GM18861 (cell line): ENCODE data around the gene PRSS2.
"Not testable (repeated sequence)": the region's sequence is repeated elsewhere in the genome, so short reads cannot be mapped to it uniquely, and the experiment has no call there.

Experiments
- ATAC-seq: cut with Tn5 transposase; IDR thresholded peaks from one replicate; pipeline ENCODE4 v1.9.1; 2021; ENCODE audit not compliant: unreplicated experiment

The PRSS2 gene

DNA sequence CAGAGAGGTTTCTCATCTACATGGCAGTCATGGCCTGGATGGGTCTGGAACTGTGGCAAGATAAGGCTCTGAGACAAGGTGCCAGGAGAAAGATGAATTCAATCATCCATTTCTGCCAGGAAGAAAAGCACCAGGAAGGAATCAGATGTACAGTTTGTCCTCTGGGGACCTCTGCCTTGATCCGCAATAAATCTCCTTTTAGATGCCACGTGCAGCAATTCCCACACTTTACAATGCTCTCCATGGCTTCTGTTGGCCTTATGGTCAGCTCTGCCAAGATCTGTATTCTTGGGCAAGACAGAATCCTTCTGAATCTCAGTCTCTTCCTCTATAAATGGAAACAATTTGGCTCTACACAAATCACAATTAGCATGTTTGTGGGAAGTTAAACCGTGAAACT lies 12.5 kb upstream of the PRSS2 start:
- not testable (repeated sequence) for ATAC-seq

GRCh38 chr7:142759433-142759832 lies 11.3 kb upstream of the PRSS2 start:
- ATAC-seq: no peak

DNA sequence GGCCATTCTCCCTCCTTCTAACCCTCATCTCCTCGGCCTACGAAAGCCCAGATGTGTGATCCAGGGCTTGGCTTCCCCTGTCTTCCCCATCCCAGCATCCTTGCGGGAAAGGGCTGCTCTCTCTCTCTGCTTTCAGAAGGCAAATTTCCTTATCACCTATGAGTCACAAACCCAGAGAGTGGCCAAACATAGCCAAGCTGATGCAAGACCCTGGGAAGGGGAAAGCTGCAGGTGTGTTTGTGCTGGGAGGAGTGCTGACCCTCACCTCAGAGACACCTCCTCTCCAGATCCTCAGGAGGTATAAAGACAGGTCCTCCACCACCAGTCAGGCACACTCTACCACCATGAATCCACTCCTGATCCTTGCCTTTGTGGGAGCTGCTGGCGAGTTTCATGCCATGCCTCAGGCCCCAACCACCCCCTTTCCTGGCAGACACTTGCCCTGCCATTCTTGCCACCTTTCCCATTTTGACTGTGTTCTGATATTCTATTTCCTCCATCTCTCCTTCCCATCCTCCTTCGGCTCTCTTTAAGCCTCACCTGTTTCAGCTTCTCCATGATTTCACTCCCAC lies 10.6 kb upstream of the PRSS2 start:
- ATAC-seq: no peak

DNA sequence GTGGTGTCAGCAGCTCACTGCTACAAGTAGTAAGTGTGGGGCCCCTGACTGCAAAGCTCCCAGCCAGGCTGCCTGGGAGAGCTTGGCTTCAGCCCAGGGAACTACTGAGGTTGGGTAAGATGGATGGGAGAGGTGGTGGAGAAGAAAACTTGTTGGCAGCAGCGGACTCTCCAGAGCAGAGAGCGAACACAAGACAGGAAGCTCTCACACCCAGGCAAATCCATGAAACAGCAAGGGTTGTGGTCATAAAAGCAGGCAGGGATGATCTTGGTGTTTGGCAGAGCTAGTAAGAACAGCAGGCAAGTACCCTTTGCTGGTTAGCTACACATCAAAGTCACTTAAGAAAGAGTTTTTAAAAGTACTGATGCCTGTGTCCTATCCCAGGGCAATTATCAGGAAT lies 9.2 kb upstream of the PRSS2 start:
- ATAC-seq: not testable (repeated sequence)

DNA sequence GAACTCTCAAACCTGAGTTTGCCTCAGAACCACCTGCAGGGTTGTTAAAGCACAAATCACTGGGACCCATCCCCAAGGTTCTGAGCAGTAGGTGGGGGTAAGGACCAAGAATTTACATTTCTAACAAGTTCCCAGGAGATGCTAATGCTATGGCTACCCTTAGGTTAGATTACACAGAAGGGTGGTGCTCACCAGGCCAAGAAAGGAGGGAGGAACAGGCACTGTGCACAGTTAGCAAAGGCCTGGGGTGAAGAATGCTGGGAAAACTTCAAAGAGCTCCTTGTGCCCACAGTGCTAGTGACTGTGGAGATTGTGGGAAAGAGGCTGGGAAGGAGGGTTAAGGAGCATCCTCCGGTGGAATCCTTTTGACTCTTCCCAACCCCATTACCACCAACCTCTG lies 8.7 kb upstream of the PRSS2 start:
- no peak for ATAC-seq

- ATAC-seq: no peak
These were observed 3.3 kb upstream of the PRSS2 start for GRCh38 chr7:142767451-142767850.

DNA sequence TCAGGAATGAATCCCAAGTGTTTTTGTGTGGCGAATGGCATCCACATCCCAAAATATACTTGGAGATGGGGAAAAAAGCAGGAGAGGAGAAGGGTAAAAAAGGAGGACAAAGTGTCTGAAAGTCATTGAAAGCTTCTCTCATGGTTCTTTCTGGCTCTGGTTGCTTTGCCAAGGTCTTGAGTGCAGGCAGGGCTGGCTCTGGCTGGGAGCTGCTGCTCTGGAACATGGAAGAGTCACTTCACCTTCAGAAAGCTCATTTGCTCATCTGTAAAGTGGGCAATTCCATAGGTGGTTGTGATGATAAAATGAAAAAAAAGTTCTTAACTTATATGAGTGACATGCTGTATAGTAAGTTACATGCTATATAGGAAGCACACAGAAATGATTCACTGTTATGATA lies 2.9 kb upstream of the PRSS2 start:
- no peak for ATAC-seq

DNA sequence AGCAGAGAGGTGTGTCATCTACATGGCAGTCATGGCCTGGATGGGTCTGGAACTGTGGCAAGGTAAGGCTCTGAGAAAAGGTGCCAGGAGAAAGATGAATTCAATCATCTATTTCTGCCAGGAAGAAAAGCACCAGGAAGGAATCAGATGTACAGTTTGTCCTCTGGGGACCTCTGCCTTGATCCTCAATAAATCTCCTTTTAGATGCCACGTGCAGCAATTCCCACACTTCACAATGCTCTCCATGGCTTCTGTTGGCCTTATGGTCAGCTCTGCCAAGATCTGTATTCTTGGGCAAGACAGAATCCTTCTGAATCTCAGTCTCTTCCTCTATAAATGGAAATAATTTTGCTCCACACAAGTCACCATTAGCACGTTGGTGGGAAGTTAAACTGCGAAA lies 1.9 kb upstream of the PRSS2 start:
- not testable (repeated sequence) for ATAC-seq

DNA sequence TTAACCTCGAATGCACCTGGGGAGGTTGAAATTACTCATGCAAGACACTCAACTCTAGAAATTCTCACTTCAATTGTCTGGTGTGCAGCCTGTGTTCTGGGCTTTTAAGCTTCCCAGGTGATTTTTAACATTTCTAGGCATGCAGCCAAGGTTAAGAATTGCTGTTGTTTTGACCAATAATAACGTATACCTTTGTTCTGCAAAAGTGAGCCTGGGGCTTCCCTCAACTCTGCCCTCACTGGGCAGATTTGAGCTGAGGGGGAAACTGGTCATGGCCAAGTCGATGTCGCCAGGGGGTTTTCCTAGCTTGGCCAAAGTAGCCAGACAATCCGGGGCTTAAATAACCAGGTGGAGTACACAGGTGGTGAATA lies 568 bp downstream of the PRSS2 start:
- ATAC-seq: peak; percentile 88

DNA sequence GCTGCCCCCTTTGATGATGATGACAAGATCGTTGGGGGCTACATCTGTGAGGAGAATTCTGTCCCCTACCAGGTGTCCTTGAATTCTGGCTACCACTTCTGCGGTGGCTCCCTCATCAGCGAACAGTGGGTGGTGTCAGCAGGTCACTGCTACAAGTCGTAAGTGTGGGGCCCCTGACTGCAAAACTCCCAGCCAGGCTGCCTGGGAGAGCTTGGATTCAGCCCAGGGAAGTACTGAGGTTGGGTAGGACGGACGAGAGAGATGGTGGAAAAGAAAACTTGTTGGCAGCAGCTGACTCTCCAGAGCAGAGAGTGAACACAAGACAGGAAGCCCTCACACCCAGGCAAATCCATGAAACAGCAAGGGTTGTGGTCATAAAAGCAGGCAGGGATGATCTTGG lies 1.3 kb downstream of the PRSS2 start:
- ATAC-seq: no peak

DNA sequence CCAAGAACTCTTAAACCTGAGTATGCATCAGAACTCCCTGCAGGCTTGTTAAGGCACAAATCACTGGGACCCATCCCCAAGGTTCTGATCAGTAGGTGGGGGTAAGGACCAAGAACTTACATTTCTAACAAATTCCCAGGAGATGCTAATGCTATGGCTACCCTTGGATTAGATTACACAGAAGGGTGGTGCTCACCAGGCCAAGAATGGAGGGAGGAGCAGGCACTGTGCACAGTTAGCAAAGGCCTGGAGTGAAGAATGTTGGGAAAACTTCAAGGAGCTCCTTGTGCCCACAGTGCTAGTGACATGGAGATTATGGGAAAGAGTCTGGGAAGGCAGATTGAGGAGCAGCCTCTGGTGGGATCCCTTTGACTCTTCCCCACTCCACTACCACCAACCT lies 1.9 kb downstream of the PRSS2 start:
- ATAC-seq: no peak

DNA sequence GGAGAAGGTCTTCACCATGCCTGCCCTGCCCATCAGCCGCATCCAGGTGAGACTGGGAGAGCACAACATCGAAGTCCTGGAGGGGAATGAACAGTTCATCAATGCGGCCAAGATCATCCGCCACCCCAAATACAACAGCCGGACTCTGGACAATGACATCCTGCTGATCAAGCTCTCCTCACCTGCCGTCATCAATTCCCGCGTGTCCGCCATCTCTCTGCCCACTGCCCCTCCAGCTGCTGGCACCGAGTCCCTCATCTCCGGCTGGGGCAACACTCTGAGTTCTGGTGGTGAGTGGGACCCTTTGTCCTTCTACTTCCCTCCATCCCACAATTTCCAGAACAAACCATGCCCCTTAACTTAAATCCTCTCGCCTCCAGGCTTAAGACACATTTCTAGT lies 2.5 kb downstream of the PRSS2 start:
- ATAC-seq: no peak

DNA sequence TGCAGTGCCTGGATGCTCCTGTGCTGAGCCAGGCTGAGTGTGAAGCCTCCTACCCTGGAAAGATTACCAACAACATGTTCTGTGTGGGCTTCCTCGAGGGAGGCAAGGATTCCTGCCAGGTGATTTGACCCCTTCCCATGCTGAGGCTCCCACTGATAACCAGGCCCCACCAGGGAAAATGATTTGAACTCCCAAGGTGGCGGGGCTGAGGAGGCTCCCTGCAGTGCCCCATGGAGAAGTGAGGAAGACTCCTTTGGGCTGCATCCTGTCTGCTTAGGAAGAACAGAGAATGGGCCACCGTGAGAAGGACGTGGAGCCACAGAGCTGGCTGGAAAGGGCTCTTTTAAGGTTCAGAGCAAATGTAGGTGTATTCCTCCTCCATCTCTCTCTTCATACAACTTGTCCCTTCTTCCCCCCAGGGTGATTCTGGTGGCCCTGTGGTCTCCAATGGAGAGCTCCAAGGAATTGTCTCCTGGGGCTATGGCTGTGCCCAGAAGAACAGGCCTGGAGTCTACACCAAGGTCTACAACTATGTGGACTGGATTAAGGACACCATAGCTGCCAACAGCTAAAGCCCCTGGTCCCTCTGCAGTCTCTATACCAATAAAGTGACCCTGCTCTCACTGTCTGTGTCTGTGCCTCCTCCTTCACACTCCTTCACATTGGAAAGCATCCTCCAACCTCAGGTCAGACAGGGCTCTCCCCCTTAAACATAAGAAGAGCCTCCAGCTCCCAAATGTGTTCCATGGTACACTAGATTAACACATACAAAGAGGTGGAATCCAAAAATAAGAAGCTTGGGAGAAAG lies 3.4 kb downstream of the PRSS2 start:
- ATAC-seq: no peak

GRCh38 chr7:142774826-142775225 lies 4.1 kb downstream of the PRSS2 start:
- no peak for ATAC-seq

DNA sequence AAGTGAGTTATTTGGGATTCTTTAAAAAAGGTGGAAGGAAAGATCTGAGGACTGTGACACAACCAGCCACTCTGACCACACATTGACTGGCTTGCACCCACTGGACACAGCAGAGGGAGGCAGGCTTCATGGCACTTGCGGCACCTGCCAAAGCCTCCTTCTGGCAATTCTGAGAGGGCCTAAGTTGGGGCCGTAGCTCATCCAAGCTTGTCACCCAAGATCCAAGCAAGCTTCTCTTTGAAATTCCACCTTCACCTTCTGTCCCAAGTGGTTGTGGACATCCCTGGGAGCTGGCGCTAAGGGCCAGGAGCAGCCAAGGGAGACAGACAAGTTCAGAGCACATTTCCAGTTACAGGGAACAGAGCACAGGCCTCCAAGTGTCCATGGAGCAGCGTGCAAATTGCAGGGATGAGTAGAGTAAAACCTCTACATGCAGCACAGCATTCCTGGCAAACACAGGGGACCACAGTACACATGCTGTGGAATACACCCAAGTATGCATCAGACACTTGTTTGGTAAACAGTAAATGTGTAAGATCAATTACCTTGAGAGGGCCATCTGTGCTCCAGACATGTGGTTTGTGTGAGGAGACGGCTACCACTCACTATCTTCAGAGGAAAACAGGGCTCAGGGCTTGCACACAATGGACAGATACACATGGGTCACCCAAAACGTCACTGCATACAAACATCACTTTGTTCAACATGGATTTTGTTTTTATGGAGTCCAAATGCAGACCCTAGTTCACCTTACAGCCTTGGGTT lies 4.8 kb downstream of the PRSS2 start:
- ATAC-seq: not testable (repeated sequence)

GRCh38 chr7:142776206-142776844 lies 5.6 kb downstream of the PRSS2 start:
- ATAC-seq: no peak

DNA sequence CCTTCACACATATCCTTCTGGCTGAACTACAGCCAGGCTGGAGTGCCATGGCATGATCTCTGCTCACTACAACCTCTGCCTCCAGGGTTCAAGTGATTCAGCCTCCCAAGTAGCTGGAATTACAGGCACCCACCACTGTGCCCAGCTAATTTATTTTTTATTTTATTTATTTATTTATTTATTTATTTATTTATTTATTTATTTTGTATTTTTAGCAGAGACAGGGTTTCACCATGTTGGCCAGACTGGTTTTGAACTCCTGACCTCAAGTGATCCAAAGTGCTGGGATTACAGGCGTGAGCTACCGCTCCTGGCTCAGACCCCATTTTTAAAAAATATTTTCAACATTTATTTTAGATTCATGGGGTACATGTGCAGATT lies 6.1 kb downstream of the PRSS2 start:
- ATAC-seq: not testable (repeated sequence)

- no peak for ATAC-seq
These were observed 6.5 kb downstream of the PRSS2 start for GRCh38 chr7:142777318-142777717.

DNA sequence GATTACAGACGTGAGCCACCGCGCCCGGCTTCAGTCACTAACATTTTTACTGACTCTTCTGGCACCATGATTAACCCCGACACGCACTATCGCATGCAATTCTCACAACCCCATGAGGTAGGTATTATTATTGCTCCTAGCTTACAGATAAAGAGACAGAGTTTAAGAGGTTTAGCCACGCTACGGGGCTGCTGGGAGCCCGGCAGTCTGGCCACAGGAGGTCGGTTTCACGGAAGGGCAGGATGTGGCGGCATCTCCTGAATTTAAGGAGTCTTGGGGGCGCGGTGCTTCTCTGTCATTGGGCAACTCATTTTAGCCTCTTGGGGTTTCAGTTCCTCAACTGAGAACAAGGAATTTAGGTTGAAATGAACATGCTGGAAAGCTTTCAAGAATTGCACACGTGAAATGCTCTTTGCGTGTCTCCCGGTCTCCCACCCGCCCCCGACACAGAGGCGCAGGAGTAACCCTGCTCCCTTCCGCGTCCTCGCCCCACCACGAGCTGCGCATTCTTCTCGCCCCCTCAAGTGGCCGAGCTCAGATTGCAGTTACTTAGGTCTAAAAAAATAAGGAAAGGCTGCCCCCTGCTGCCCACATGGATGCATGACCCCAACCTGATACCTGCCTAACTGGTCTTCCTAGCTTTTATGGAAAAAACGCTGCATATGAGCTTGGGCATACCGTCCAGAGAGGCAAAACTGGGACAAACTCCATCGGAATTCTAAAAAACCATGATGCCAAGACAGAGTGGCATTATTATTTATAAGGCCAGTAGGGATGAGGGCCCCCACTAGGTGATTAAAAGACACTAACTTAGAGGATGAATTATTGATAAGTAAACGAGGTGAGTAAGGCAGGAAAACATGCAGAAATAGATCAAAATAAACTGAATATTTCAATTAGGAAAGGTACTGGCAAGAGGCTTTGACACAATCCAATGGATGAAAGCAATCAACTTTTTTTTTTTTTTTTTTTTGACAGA lies 12.4 kb downstream of the PRSS2 start:
- ATAC-seq: peak; percentile 79

DNA sequence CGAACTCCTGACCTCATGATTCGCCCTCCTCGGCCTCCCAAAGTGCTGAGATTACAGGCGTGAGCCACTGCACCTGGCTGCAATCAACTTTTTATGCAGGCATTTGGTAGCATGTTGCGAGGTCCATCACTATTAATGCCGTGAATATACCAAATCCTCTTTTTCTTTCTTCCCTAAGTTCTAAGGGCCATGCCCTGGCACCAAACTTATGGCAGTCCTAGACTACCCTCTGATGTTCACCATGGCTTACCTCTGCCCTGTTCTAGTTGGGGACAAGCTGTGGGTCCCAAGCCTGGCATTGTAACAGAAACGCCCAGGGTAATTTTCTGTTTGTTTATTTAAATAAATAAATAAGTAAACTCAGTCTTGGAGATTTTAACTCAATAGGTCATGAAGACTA lies 13.3 kb downstream of the PRSS2 start:
- ATAC-seq: no peak

DNA sequence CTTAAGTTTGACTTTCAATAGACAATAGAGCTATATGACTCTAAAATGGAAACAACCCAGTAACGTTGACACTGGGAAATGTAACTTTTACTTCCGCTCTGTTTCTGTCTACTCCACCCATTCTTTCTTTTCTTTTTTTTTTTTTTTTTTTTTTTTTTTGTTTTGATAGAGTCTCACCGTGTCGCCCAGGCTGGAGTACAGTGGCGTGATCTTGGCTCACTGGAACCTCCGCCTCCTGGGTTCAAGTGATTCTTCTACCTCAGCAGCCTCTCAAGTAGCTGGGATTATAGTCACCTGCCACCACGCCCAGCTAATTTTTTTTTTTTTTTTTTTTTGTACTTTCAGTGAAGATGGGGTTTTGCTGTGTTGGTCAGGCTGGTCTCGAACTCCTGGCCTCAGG lies 13.9 kb downstream of the PRSS2 start:
- ATAC-seq: no peak
